ENCODE data around the gene SHISA7. TPM values are rescaled to one million over a fixed set of nuclear protein-coding genes. Genes with fewer than 3 reads are reported as not detected.
A peak's percentile ranks its signal among the peaks of the same experiment; 100 is the strongest.
"Not testable (repeated sequence)": the region's sequence is repeated elsewhere in the genome, so short reads cannot be mapped to it uniquely, and the experiment has no call there.

The SHISA7 gene
- total and polyA plus RNA-seq, 2 donors (not counting 1 experiment from before 2014, with no cell fraction given), result not detected

DNA sequence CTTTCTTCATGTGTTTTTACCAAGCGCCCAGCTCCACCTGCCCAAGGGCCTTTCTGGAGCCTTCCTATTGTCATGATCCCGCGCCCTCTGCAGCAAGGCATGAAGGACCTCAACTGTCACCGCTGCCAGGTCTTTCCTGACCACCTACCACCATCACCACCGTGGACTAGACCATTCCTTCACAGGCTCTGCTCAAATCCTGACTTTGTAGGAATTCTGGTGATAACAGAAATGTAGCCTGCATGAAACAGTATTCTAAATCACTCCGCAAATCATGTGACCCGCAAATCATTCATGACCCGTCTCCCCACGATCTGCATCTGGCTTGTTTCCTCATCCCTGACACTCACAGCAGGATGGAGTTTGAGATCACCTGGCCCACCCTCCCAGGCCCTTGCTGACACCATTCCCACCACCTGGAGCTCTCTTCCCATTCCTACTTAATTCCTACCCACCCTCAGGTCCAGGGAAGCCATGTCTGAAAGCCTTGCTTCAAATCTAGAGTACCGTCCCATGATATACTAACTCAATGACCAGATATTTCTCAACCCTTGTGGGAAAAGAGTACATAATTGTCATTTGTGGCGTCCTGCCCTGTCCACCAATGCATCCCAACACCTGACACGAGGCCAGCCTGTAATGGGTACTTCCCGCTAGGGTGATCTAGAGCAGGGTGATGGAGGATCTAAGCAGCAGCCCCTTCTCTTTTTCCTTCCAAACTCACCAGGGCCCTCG, 36.8 kb downstream of the SHISA7 start:
- DNase-seq (ENCODE audit: low read depth in 2 of 2), result no peak
- peaks cover 38% of the 10 kb centered on the region for H3K79me2 ChIP-seq (ENCODE audit: control insufficient read depth, insufficient read depth, low read length)
- H3K4me2 ChIP-seq (ENCODE audit: extremely low read depth, insufficient read depth, low read length), result peak overlapping the region; percentile 100
- H3K36me3 ChIP-seq (ENCODE audit: control insufficient read depth, insufficient read depth, low read length), result peaks cover 17% of the 10 kb centered on the region
- H4K20me1 ChIP-seq (ENCODE audit: control insufficient read depth, extremely low read depth, insufficient read depth, low read length), result peaks cover 2% of the 10 kb centered on the region
- peak overlapping the region; percentile 71 to 92 (median 81) for H3K4me3 ChIP-seq (replicated peaks in 1 of 4; ENCODE audit: control extremely low read depth in 1 of 4, insufficient read depth in 1 of 4, low read depth in 3 of 4, low read length in 4 of 4)
- no peak overlapping the region for H2AFZ ChIP-seq (ENCODE audit: low read length)
- peaks cover 19% of the 10 kb centered on the region for H3K4me1 ChIP-seq (ENCODE audit: control insufficient read depth, extremely low read depth, insufficient read depth, low read length)
- TF ChIP-seq, protein P1, sequence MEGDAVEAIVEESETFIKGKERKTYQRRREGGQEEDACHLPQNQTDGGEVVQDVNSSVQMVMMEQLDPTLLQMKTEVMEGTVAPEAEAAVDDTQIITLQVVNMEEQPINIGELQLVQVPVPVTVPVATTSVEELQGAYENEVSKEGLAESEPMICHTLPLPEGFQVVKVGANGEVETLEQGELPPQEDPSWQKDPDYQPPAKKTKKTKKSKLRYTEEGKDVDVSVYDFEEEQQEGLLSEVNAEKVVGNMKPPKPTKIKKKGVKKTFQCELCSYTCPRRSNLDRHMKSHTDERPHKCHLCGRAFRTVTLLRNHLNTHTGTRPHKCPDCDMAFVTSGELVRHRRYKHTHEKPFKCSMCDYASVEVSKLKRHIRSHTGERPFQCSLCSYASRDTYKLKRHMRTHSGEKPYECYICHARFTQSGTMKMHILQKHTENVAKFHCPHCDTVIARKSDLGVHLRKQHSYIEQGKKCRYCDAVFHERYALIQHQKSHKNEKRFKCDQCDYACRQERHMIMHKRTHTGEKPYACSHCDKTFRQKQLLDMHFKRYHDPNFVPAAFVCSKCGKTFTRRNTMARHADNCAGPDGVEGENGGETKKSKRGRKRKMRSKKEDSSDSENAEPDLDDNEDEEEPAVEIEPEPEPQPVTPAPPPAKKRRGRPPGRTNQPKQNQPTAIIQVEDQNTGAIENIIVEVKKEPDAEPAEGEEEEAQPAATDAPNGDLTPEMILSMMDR (conservative IDR thresholded peaks at IDR 0.05 in 1 of 2, IDR thresholded peaks at IDR 0.05 in 1 of 2; ENCODE audit: low read depth in 1 of 2, low read length in 2 of 2), result no peak
- no peak for TF ChIP-seq EZH2 (IDR thresholded peaks at IDR 0.05; ENCODE audit: low read length, missing control alignments)
- H3K9ac ChIP-seq (ENCODE audit: insufficient read depth, low read length), result peak overlapping the region; percentile 94
- H3K27me3 ChIP-seq (ENCODE audit: control insufficient read depth, insufficient read depth, low read length), result no peaks in the 10 kb centered on the region
- no peaks in the 10 kb centered on the region for H3K9me3 ChIP-seq (ENCODE audit: control insufficient read depth, insufficient read depth, low read depth, low read length)
- H3K27ac ChIP-seq (ENCODE audit: insufficient read depth, low read length), result peak overlapping the region; percentile 98

- Histone ChIP-seq H3K9me3 (ENCODE audit: control insufficient read depth, insufficient read depth, low read depth, low read length) (no peaks in the 10 kb centered on the region), H3K9ac (ENCODE audit: insufficient read depth, low read length) (no peak overlapping the region), H3K36me3 (ENCODE audit: control insufficient read depth, insufficient read depth, low read length) (peaks cover 17% of the 10 kb centered on the region), H4K20me1 (ENCODE audit: control insufficient read depth, extremely low read depth, insufficient read depth, low read length) (peaks cover 2% of the 10 kb centered on the region), H3K27me3 (ENCODE audit: control insufficient read depth, insufficient read depth, low read length) (no peaks in the 10 kb centered on the region), H3K79me2 (ENCODE audit: control insufficient read depth, insufficient read depth, low read length) (peaks cover 38% of the 10 kb centered on the region), H3K4me3 (replicated peaks in 1 of 4; ENCODE audit: control extremely low read depth in 1 of 4, insufficient read depth in 1 of 4, low read depth in 3 of 4, low read length in 4 of 4) (peak overlapping the region; percentile 71 to 92 (median 81)), H3K4me2 (ENCODE audit: extremely low read depth, insufficient read depth, low read length) (peak overlapping the region; percentile 100), H3K27ac (ENCODE audit: insufficient read depth, low read length) (peak overlapping the region; percentile 98), H2AFZ (ENCODE audit: low read length) (no peak overlapping the region), H3K4me1 (ENCODE audit: control insufficient read depth, extremely low read depth, insufficient read depth, low read length) (peaks cover 19% of the 10 kb centered on the region)
- no peak for TF ChIP-seq EZH2 (IDR thresholded peaks at IDR 0.05; ENCODE audit: low read length, missing control alignments)
- TF ChIP-seq, protein P1 (conservative IDR thresholded peaks at IDR 0.05 in 1 of 2, IDR thresholded peaks at IDR 0.05 in 1 of 2; ENCODE audit: low read depth in 1 of 2, low read length in 2 of 2), result no peak
- DNase-seq (ENCODE audit: low read depth in 2 of 2), result no peak
Measured at GRCh38 chr19:55405638-55406037, 37.5 kb downstream of the SHISA7 start.

- Histone ChIP-seq H3K36me3 (ENCODE audit: control insufficient read depth, insufficient read depth, low read length) (peaks cover 17% of the 10 kb centered on the region), H3K27me3 (ENCODE audit: control insufficient read depth, insufficient read depth, low read length) (no peaks in the 10 kb centered on the region), H3K4me2 (ENCODE audit: extremely low read depth, insufficient read depth, low read length) (no peak overlapping the region), H3K9me3 (ENCODE audit: control insufficient read depth, insufficient read depth, low read depth, low read length) (no peaks in the 10 kb centered on the region), H3K4me3 (replicated peaks in 1 of 4; ENCODE audit: control extremely low read depth in 1 of 4, insufficient read depth in 1 of 4, low read depth in 3 of 4, low read length in 4 of 4) (no peak overlapping the region), H3K79me2 (ENCODE audit: control insufficient read depth, insufficient read depth, low read length) (peaks cover 38% of the 10 kb centered on the region), H3K9ac (ENCODE audit: insufficient read depth, low read length) (no peak overlapping the region), H3K27ac (ENCODE audit: insufficient read depth, low read length) (no peak overlapping the region), H2AFZ (ENCODE audit: low read length) (no peak overlapping the region), H3K4me1 (ENCODE audit: control insufficient read depth, extremely low read depth, insufficient read depth, low read length) (peaks cover 15% of the 10 kb centered on the region), H4K20me1 (ENCODE audit: control insufficient read depth, extremely low read depth, insufficient read depth, low read length) (peaks cover 2% of the 10 kb centered on the region)
- TF ChIP-seq, protein P1 (conservative IDR thresholded peaks at IDR 0.05 in 1 of 2, IDR thresholded peaks at IDR 0.05 in 1 of 2; ENCODE audit: low read depth in 1 of 2, low read length in 2 of 2), result no peak
- no peak for TF ChIP-seq EZH2 (IDR thresholded peaks at IDR 0.05; ENCODE audit: low read length, missing control alignments)
- no peak for DNase-seq (ENCODE audit: low read depth in 2 of 2)
Measured at GRCh38 chr19:55402509-55402908, 40.6 kb downstream of the SHISA7 start.

DNA sequence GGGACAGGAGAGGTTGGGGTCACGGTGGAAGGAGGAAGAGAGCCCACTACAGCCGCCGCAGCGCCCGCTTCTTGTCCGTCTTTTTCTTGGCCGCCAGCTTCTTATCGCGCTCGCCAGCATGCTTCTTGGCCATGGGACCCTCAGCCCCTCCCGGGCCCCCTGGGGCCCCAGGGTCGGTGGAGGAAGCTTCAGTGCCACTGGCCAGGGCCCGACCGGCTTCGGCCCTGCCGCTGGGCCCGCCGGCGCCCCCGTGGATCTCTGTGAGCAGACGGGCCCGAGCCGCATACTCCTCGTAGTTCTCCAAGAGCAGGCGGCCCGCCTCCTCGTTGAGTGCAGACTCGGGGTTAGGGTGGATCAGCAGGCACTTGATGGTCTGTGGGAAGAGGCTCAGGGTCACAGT, 41.7 kb downstream of the SHISA7 start:
- H3K27me3 ChIP-seq (ENCODE audit: control insufficient read depth, insufficient read depth, low read length); H3K9ac ChIP-seq (ENCODE audit: insufficient read depth, low read length); H3K27ac ChIP-seq (ENCODE audit: insufficient read depth, low read length); H3K9me3 ChIP-seq (ENCODE audit: control insufficient read depth, insufficient read depth, low read depth, low read length); H3K4me3 ChIP-seq (replicated peaks in 1 of 4; ENCODE audit: control extremely low read depth in 1 of 4, insufficient read depth in 1 of 4, low read depth in 3 of 4, low read length in 4 of 4); H2AFZ ChIP-seq (ENCODE audit: low read length); DNase-seq (ENCODE audit: low read depth in 2 of 2); H4K20me1 ChIP-seq (ENCODE audit: control insufficient read depth, extremely low read depth, insufficient read depth, low read length); H3K4me2 ChIP-seq (ENCODE audit: extremely low read depth, insufficient read depth, low read length): not testable (repeated sequence)
- Histone ChIP-seq H3K79me2 (ENCODE audit: control insufficient read depth, insufficient read depth, low read length) (peaks cover 28% of the 10 kb centered on the region), H3K36me3 (ENCODE audit: control insufficient read depth, insufficient read depth, low read length) (peaks cover 15% of the 10 kb centered on the region), H3K4me1 (ENCODE audit: control insufficient read depth, extremely low read depth, insufficient read depth, low read length) (peaks cover 13% of the 10 kb centered on the region)

All from fibroblast of lung (primary cell).